HG03060 (cell line): ENCODE results near the gene LRRTM4.
"Not testable (repeated sequence)": the region's sequence is repeated elsewhere in the genome, so short reads cannot be mapped to it uniquely, and the experiment has no call there.

Source experiments
- ATAC-seq: cut with Tn5 transposase; IDR thresholded peaks from one replicate; pipeline ENCODE4 v1.9.1; 2021; ENCODE audit warnings: low read depth, moderate number of reproducible peaks; ENCODE audit not compliant: unreplicated experiment

LRRTM4 gene

DNA sequence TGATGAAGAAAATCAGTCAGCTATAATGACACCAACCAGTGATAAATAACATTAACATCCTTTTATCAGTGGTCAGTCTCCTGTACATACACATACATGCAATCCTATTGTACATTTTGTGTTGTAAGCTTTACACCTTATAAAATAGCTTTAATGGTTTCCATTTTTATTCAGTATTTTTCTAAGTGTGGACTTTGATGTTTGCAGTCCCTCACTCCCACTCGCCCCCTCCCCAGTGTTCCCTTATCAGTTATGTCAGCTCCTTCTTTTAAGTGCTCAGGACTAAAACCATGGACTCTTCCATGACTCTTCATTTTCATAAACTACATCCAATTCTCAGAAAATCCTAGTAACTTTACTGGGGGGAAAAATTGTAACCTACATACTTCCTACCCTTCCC is 713.0 kb downstream of the LRRTM4 start:
- ATAC-seq = no peak

DNA sequence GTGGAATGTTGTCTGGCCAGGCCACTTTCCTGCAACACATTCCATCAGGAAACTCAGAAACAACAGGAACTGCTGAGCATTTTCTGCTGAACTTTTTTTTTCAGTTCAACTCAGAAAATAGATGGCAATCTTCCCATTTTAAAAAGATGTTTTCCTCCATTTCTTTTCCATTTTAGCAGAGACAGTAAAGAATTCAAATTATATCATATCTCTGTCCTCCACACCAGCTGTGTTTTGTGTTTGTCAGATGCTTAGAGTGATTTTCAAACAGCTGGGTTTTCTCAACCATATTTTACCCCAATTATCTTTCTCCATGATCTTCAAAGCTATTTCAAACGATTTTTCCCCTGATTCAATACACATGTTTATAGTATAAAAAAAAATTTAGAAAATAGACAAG is 713.4 kb downstream of the LRRTM4 start:
- ATAC-seq = no peak

DNA sequence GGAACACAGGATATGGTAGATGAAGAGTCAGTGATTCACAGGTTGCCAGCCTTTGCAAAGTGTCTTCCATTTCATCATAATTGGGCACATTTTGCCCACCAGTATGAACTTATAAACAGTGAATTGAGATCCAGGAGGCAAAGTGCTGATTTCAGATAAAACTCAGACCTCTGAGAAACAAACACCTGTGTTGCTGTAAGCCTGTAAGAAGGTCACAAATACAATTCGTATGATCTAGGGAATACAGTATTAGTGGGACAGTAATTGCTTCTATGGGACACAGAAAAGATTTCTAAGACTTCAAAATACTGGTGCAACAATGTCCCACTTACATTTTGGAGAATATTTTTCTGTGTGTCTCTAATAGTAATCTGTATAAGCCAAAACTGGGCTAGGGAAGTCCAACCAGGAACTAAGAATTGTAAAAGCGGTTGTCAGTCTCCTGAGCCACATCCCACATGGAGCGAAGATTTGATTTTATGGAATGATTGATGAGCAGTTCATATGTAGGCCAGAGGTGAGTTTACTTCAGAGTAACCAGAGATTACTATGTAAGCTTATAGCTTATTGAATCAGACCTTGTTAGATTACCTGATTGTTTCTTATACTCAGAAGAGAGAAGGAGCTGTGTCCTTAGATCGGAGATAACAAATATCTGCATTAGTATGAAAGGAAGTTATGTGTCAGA is 728.4 kb downstream of the LRRTM4 start:
- no peak for ATAC-seq

- ATAC-seq = not testable (repeated sequence)
Observed at GRCh38 chr2:76781313-76781712, 740.9 kb downstream of the LRRTM4 start.

GRCh38 chr2:76763276-76763675 is 758.9 kb downstream of the LRRTM4 start:
- ATAC-seq = no peak

DNA sequence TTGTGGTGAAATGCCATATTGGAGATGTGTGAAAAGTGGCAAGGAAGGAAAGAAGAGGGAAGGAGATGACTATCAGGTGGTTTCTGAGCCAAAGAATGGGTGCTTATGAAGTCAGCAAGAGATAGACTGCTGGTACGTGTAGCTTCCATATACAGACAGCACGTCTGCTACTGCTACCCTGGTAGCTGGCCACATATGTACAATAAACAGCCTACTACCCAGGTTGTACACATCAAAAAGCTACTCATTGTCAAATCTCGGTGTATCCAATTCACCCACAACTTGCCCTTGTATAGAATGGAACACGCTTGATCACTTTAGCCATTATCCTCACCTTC is 761.8 kb downstream of the LRRTM4 start:
- no peak for ATAC-seq

GRCh38 chr2:76759634-76760366 is 762.4 kb downstream of the LRRTM4 start:
- no peak for ATAC-seq

- ATAC-seq = no peak
Observed at GRCh38 chr2:76752506-76752905, 769.7 kb downstream of the LRRTM4 start.

DNA sequence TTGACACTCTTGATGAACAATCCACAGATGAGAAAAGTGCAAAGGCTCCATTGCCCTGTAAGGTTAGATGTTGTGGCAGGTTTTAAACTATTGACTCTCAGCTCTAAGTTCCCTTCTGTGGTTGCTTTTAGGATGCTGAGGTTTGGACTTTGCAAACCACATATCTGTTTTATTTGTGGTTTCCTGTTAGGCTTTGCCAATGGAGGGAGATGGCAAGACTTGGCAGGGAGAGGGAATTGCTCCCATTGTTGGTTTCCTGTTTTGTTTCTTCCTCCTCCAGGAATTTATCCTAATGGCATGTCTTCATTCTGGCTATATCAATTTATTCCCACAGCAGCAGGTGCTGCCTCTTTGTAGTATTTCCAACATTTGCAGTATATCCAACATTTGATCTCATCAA is 772.3 kb downstream of the LRRTM4 start:
- no peak for ATAC-seq

GRCh38 chr2:76748581-76749296 is 773.4 kb downstream of the LRRTM4 start:
- no peak for ATAC-seq

DNA sequence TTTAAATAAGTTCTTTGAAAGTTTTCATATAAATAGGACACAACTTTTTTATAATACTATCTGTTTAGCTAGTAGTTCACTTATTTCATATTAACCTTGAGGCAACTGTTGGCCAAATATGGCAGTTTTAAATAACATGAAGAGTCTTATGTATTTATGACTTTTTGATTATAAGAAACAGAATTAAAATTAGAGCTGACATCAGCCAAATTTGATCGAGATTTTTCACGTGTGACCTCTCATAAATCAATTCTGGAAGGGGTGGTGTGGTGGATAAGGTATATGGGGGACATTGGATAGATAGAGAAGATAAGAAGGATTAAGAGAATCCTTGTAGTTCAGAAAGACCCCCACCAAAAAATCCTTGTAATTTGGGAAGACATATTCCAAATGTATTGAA is 776.6 kb downstream of the LRRTM4 start:
- ATAC-seq = no peak

DNA sequence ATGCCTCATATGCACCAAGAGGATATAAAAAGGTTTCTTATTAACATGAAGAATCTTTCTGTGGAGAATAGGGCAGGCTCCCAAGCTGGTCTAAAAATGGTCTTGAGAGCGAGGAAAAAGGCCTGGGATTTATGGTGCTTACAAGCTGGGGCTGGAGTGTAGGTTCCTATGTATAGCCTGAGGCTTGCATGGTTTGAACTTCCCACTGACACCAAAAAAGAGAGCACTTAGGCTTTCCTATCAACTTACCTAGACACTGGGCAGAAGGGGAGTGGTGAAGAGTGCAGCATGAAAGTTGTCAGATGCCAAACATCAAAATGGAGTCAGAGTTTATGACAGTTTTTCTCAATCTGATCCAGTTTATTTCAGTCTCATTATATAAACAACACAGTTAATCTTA is 784.6 kb downstream of the LRRTM4 start:
- ATAC-seq = no peak

GRCh38 chr2:76733736-76734135 is 788.4 kb downstream of the LRRTM4 start:
- no peak for ATAC-seq

DNA sequence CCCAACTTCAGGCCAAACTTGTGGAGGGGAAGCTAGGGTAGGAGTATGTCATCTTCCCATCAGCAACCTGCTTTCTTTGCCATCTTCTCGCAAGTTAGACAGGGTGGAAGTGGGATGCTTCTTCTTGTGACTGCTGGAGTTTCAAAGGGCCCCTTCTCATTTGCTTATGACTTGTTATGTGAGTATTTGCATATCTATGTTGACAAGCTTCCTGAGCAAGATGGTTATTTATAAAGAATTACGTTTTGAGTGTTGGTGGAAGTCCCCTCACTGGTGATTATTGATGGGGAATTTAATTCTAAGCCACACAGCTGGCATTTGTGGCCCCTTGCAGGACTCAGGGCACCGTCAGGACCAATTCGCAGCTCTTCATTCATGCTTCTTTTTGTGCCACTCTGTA is 791.0 kb downstream of the LRRTM4 start:
- no peak for ATAC-seq

GRCh38 chr2:76730021-76730420 is 792.2 kb downstream of the LRRTM4 start:
- no peak for ATAC-seq

- ATAC-seq = no peak
Observed at GRCh38 chr2:76721226-76721625, 801.0 kb downstream of the LRRTM4 start.

DNA sequence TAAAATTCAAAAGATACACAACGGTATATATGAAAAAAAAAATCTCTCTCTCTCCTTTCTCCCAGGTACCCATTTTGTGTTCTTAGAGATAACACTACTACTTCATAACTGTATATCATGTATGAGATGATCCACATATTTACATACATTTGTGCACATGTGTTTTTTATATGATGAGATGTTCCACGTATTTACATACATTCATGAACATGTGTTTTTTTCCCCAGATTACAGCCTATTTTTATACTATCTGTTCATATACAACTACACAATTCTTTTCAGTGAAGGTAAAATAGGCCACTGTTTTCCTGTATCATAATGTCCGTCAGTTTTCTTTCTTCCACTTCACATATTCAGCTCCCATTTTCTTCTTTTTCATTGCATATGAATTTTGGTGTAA is 808.9 kb downstream of the LRRTM4 start:
- no peak for ATAC-seq

GRCh38 chr2:76711490-76711889 is 810.7 kb downstream of the LRRTM4 start:
- ATAC-seq = no peak

DNA sequence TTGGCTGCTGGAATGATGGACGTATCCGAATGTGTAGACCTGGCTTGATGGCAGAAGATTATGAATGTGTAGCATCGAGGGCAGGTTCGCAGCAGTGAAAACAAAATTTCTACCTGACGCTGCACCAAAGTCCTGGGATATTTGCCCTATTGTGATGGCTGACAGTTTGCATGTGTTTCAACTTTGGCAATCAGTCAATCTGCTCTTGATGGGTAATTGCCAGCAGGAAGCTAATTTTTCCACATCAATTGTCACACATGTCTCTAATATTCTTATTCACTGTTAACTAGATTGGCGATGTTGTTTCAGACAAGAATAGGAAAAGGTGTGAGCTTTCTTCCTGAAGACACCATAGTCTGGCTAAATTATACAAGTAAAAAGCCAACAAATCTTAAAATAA is 821.3 kb downstream of the LRRTM4 start:
- no peak for ATAC-seq

- ATAC-seq = not testable (repeated sequence)
Observed at GRCh38 chr2:76697998-76698713, 824.0 kb downstream of the LRRTM4 start.
